ENCODE data around the gene DYNLL1. TPM values are rescaled to one million over a fixed set of nuclear protein-coding genes. Genes with fewer than 3 reads are reported as not detected.

Gene DYNLL1
- total and polyA plus RNA-seq, 2 of the 13 experiments (the other 11 are each of a cell fraction or from before 2014, with no cell fraction given), result 271 to 294 TPM

GRCh38 chr12:120469450-120470149, 26.3 kb upstream of the DYNLL1 start, which contains the start of gene SRSF9 (continued):
- no peak for TF ChIP-seq SIX4 (CRISPR knock-in tag; IDR thresholded peaks at IDR 0.05)
- no peak for TF ChIP-seq SMARCC2 (IDR thresholded peaks at IDR 0.05)
- peak; percentile 78 for TF ChIP-seq ARNT2 (CRISPR knock-in tag; IDR thresholded peaks at IDR 0.05; ENCODE audit: low read depth)
- no peak; the same call in 1 of the 2 replicates for TF ChIP-seq ARHGAP35 (CRISPR knock-in tag; IDR thresholded peaks at IDR 0.05; ENCODE audit: borderline replicate concordance)
- TF ChIP-seq FOXP4 (CRISPR knock-in tag; IDR thresholded peaks at IDR 0.05), result peak; percentile 32; the same call in 1 of the 2 replicates
- TF ChIP-seq HDAC1 (CRISPR knock-in tag; IDR thresholded peaks at IDR 0.05), result peak; percentile 69; the same call in 1 of the 2 replicates
- no peak for TF ChIP-seq ZBTB3 (CRISPR knock-in tag; IDR thresholded peaks at IDR 0.05; ENCODE audit: borderline replicate concordance, low read depth)
- TF ChIP-seq ARID5B (CRISPR knock-in tag; IDR thresholded peaks at IDR 0.05), result peak; percentile 56
- no peak for TF ChIP-seq MNT (IDR thresholded peaks at IDR 0.05)
- no peak for TF ChIP-seq KLF9 (CRISPR knock-in tag; IDR thresholded peaks at IDR 0.05; ENCODE audit: low read depth)
- peak; percentile 62 for TF ChIP-seq NR2C2 (CRISPR knock-in tag; IDR thresholded peaks at IDR 0.05; ENCODE audit: borderline replicate concordance)
- peak; percentile 69 for TF ChIP-seq HNRNPLL (IDR thresholded peaks at IDR 0.05; ENCODE audit: low read depth, low read length, poor library complexity, severe bottlenecking)
- TF ChIP-seq ZNF180 (CRISPR knock-in tag; IDR thresholded peaks at IDR 0.05; ENCODE audit: borderline replicate concordance, low read depth), result no peak
- TF ChIP-seq POLR2G (IDR thresholded peaks at IDR 0.05; ENCODE audit: low read depth, low read length), result peak; percentile 91
- TF ChIP-seq CBX1 (IDR thresholded peaks at IDR 0.05; ENCODE audit: low read depth), result no peak
- TF ChIP-seq CEBPB (IDR thresholded peaks at IDR 0.05; ENCODE audit: borderline replicate concordance, low read depth, low read length), result no peak
- TF ChIP-seq ZNF484 (CRISPR knock-in tag; IDR thresholded peaks at IDR 0.05; ENCODE audit: borderline replicate concordance, low read depth), result no peak
- TF ChIP-seq ZNF33A (CRISPR knock-in tag; IDR thresholded peaks at IDR 0.05; ENCODE audit: borderline replicate concordance), result no peak
- peak; percentile 88; the same call in 1 of the 2 replicates for TF ChIP-seq NFATC3 (CRISPR knock-in tag; IDR thresholded peaks at IDR 0.05)
- peak; percentile 68; the same call in 1 of the 2 replicates for TF ChIP-seq ZSCAN31 (CRISPR knock-in tag; IDR thresholded peaks at IDR 0.05; ENCODE audit: low read depth)
- TF ChIP-seq ZNF749 (CRISPR knock-in tag; IDR thresholded peaks at IDR 0.05; ENCODE audit: borderline replicate concordance), result 0 out of 2 replicates have a peak, but pooled peaks have one; percentile 28
- peak; percentile 60; the same call in 1 of the 2 replicates for TF ChIP-seq TGIF2 (CRISPR knock-in tag; IDR thresholded peaks at IDR 0.05)
